Endothelial cell (in vitro differentiated cells): ENCODE results near the gene AKAP4. TPM values are rescaled to one million over a fixed set of nuclear protein-coding genes. Genes with fewer than 3 reads are reported as not detected.

Source experiments
- DNase-seq: peaks from one replicate; pipeline ENCODE4 v3.0.0; 2021; ENCODE audit warnings: low spot score
- H3K27ac Mint-ChIP-seq: one replicate; pipeline ENCODE4 v1.8.0; 2021; ENCODE audit warnings: mixed read lengths, inconsistent platforms; ENCODE audit not compliant: unreplicated experiment
- H3K27me3 Mint-ChIP-seq: one replicate; pipeline ENCODE4 v1.8.0; 2021; ENCODE audit warnings: mild to moderate bottlenecking, moderate library complexity, mixed read lengths, inconsistent platforms; ENCODE audit not compliant: unreplicated experiment
- H3K36me3 Mint-ChIP-seq: one replicate; pipeline ENCODE4 v1.8.0; 2021; ENCODE audit warnings: mild to moderate bottlenecking, low read depth, mixed read lengths, inconsistent platforms; ENCODE audit not compliant: unreplicated experiment
- H3K4me1 Mint-ChIP-seq: one replicate; pipeline ENCODE4 v1.8.0; 2021; ENCODE audit warnings: mild to moderate bottlenecking, mixed read lengths, inconsistent platforms; ENCODE audit not compliant: unreplicated experiment
- H3K4me3 Mint-ChIP-seq: one replicate; pipeline ENCODE4 v1.8.0; 2021; ENCODE audit warnings: mild to moderate bottlenecking, mixed read lengths, inconsistent platforms; ENCODE audit not compliant: unreplicated experiment
- H3K9me3 Mint-ChIP-seq: one replicate; pipeline ENCODE4 v1.8.0; 2021; ENCODE audit warnings: mixed read lengths, inconsistent platforms; ENCODE audit not compliant: unreplicated experiment
- CTCF ChIP-seq: fragments of 200-600 bp; sonication (generic); IDR thresholded peaks from one replicate; pipeline ENCODE4 v1.5.0; 2021; ENCODE audit warnings: antibody characterized with exemption; ENCODE audit not compliant: unreplicated experiment
- total RNA-seq: library from RNA; stranded (reverse); fragmentation: NEBNext Ultra II Directional; extraction: Animal tissue kit (Norgen Biotek cat#: 25700); gene quantifications from one replicate; pipeline ENCODE4 v1.2.1, GENCODE V29; 2021; ENCODE audit not compliant: unreplicated experiment

AKAP4 gene
- total RNA-seq, 1 donor from 2014 or later: not detected

- no peak for DNase-seq
- no peak overlapping the region for H3K27ac Mint-ChIP-seq
- no peaks in the 10 kb centered on the region for H3K4me1 Mint-ChIP-seq
- H3K4me3 Mint-ChIP-seq: no peak overlapping the region
- TF ChIP-seq CTCF: no peak
- no peaks in the 10 kb centered on the region for H3K9me3 Mint-ChIP-seq
- H3K36me3 Mint-ChIP-seq: no peaks in the 10 kb centered on the region
- peaks cover 3% of the 10 kb centered on the region for H3K27me3 Mint-ChIP-seq
Observed at GRCh38 chrX:50168241-50168687, 32.5 kb downstream of the AKAP4 start.

- Mint-ChIP-seq H3K27me3 (peaks cover 1% of the 10 kb centered on the region), H3K4me3 (no peak overlapping the region), H3K9me3 (no peaks in the 10 kb centered on the region), H3K27ac (no peak overlapping the region), H3K4me1 (no peaks in the 10 kb centered on the region), H3K36me3 (no peaks in the 10 kb centered on the region)
- DNase-seq: no peak
- no peak for TF ChIP-seq CTCF
Observed at GRCh38 chrX:50167366-50167765, 33.4 kb downstream of the AKAP4 start.

- H3K4me3 Mint-ChIP-seq: no peak overlapping the region
- H3K4me1 Mint-ChIP-seq: no peaks in the 10 kb centered on the region
- H3K27me3 Mint-ChIP-seq: no peaks in the 10 kb centered on the region
- no peaks in the 10 kb centered on the region for H3K36me3 Mint-ChIP-seq
- no peak for DNase-seq
- TF ChIP-seq CTCF: no peak
- H3K27ac Mint-ChIP-seq: no peak overlapping the region
- no peaks in the 10 kb centered on the region for H3K9me3 Mint-ChIP-seq
Observed at GRCh38 chrX:50165727-50166126, 35.1 kb downstream of the AKAP4 start.

- no peaks in the 10 kb centered on the region for H3K36me3 Mint-ChIP-seq
- no peak overlapping the region for H3K27ac Mint-ChIP-seq
- no peak overlapping the region for H3K4me3 Mint-ChIP-seq
- no peaks in the 10 kb centered on the region for H3K4me1 Mint-ChIP-seq
- TF ChIP-seq CTCF: no peak
- no peak for DNase-seq
- no peaks in the 10 kb centered on the region for H3K9me3 Mint-ChIP-seq
- H3K27me3 Mint-ChIP-seq: no peaks in the 10 kb centered on the region
Observed at GRCh38 chrX:50161127-50161526, 39.7 kb downstream of the AKAP4 start.

- Mint-ChIP-seq H3K4me1 (no peaks in the 10 kb centered on the region), H3K9me3 (no peaks in the 10 kb centered on the region), H3K4me3 (no peak overlapping the region), H3K27ac (no peak overlapping the region), H3K36me3 (no peaks in the 10 kb centered on the region), H3K27me3 (no peaks in the 10 kb centered on the region)
- no peak for DNase-seq
- TF ChIP-seq CTCF: no peak
Observed at GRCh38 chrX:50158593-50158992, 42.2 kb downstream of the AKAP4 start.
